ENCODE measurements around the gene SLC16A2.

SLC16A2 gene

DNA sequence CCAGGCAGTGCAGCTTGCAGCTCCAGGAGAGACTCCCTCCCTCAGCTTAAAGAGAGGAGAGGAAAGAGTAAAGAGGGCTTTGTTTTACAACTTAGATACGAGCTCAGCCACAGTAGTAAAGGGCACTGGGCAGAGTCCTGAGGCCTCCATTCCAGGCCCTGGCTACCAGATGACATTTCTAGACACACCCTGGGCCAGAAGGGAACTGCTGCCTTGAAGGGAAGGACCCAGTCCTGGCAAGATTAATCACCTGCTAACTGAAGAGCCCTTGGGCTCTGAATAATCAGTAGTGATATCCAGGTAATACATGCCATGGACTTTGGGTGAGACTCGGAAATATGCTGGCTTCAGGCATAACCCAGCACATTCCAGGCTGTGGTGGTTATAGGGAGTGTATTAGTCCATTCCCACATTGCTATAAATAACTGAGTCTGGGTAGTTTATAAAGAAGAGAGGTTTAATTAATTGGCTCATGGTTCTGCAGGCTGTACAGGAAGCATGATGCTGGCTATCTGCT, 15.3 kb upstream of the SLC16A2 start:
- TF ChIP-seq, protein P1, sequence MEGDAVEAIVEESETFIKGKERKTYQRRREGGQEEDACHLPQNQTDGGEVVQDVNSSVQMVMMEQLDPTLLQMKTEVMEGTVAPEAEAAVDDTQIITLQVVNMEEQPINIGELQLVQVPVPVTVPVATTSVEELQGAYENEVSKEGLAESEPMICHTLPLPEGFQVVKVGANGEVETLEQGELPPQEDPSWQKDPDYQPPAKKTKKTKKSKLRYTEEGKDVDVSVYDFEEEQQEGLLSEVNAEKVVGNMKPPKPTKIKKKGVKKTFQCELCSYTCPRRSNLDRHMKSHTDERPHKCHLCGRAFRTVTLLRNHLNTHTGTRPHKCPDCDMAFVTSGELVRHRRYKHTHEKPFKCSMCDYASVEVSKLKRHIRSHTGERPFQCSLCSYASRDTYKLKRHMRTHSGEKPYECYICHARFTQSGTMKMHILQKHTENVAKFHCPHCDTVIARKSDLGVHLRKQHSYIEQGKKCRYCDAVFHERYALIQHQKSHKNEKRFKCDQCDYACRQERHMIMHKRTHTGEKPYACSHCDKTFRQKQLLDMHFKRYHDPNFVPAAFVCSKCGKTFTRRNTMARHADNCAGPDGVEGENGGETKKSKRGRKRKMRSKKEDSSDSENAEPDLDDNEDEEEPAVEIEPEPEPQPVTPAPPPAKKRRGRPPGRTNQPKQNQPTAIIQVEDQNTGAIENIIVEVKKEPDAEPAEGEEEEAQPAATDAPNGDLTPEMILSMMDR (IDR thresholded peaks at IDR 0.05; ENCODE audit: extremely low read depth, missing control alignments) = no peak
- no peak for DNase-seq (ENCODE audit: low spot score)

DNA sequence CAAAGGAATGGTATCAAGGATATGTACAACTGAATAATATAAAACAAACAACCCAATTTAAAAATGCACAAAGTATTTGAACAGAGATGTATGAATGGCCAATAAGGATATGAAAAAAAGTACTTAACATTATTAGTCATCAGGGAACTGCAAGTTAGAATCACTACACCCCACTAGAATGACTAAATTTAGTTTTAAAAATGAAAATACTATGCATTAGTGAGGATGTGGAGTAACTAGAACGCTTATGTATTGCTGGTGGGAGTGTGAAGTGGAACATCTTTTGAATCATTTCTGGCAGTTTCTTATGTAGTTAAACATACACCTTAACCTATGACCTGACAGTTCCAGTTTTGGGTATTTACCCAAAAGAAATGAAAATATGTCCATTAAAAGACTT, 13.0 kb upstream of the SLC16A2 start:
- TF ChIP-seq, protein P1 (IDR thresholded peaks at IDR 0.05; ENCODE audit: extremely low read depth, missing control alignments) = no peak
- DNase-seq (ENCODE audit: low spot score) = no peak

DNA sequence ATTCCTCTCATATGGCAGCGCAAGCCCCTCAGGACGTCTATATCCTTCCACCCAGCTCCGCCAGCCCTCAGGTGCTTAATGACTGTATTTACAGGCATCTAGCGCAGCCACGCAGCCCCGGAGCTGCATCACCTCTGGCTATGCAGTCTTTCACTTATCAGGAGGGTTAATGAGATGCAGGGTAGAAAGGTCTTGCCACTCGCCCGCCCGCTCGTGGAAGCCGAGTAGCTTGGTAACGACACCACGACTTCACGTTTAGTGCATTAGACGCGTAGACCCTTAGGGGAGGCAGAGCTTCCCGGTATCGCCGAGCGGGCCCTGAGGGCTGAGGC, 1.5 kb upstream of the SLC16A2 start:
- no peak for DNase-seq (ENCODE audit: low spot score)
- TF ChIP-seq, protein P1 (IDR thresholded peaks at IDR 0.05; ENCODE audit: extremely low read depth, missing control alignments) = no peak

DNA sequence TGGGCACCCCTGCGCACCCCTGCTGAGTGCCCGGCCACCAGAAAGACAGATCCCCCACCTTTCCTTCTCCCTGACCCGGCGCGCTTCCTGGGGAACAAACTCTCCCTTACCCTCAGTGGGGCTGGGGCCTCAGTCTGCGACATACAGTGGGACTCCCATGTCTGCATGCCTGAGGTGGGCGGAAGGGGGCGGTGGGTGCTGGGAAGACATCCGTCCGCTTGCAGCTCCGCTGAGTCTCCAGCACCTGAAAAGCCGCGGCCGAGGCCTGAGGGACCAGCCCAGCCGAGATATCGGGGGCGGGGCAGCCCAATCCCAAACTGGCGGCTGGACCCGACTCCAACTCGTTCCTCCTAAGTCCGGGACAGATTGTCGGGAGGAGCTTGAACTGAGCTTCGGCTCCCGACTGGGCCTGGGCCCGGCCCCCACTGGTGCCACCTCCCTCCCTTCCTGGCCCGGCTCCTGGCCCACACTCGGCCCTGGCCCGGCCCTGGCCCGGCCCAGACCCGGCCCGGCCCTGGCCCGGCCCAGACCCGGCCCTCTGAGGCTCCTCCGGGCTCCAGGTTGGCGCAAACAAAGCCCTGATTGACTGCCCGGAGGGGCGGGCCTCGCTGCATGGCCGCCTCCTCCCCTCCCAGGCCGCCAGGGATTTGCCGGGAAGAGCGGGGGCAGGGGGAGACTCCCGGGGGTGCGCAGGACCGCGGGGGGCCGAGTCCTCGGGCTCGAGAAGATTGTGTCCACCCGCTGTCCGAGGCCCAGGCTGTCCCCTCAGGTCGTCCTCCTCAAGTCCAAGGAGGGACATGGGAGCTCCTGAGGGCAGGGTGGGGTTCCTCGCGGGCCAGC, 877 bp upstream of the SLC16A2 start:
- TF ChIP-seq, protein P1 (IDR thresholded peaks at IDR 0.05; ENCODE audit: extremely low read depth, missing control alignments) = no peak

DNA sequence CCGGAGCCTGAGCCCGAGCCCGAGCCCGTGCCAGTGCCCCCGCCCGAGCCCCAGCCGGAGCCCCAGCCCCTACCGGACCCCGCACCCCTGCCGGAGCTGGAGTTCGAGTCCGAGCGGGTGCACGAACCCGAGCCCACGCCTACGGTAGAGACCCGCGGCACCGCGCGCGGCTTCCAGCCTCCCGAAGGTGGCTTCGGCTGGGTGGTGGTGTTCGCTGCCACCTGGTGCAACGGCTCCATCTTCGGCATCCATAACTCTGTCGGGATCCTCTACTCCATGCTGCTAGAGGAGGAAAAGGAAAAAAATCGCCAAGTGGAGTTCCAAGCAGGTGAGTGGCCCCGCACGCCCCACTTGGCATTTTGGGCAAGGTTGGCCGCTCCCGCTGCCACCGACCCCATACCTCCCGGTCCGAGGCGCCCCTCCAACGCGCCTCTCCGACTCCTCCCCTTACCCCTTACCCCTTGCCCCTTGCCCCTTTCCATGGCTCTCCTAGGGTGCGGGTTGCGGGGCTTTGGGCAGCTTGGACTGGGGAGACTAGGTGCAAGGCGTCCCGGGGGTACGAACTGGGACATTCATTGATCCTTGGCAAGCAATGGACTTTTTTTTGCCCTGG, 553 bp downstream of the SLC16A2 start:
- TF ChIP-seq, protein P1 (IDR thresholded peaks at IDR 0.05; ENCODE audit: extremely low read depth, missing control alignments) = no peak
- DNase-seq (ENCODE audit: low spot score) = peak; percentile 26

More for the DNA sequence above, 877 bp upstream of the SLC16A2 start:
- DNase-seq (ENCODE audit: low spot score) = peak; percentile 20

DNA sequence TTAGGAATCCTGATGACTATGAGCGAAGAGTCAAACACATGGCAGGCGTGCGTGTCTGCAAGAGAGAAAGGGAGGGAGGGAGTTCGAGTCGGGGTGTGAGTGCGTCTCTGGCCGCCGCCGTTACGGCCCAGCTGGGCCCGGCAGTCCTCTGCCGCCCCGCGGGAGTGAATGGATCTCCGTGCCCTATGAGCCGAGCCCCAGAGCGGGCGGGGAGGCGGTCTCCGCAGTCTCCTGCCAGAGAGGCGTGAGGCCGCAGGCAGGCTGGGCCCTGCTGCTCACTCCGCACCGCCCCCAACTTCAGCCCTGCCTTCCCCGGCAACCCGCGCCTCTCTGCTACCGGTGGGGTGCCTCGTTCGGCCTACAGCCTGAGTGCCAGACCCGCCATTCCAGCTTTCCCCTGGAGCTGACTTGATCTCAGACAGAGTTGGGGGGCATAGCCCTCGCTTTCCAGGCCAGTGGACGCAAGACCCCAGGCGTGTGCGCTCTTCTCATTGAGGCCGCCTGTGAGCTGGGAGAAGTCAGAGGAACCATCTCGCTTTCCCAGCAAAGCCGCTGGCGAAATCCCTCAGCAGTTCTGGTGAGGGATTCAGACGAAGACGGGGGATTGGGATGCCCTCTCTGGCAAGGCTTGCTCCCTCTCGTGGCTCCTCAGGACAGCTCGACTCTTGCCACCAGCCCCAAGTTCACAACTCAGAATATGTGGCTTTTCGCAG, 1.4 kb downstream of the SLC16A2 start:
- peak; percentile 40 for DNase-seq (ENCODE audit: low spot score)

More for the DNA sequence above, 1.4 kb downstream of the SLC16A2 start:
- TF ChIP-seq, protein P1 (IDR thresholded peaks at IDR 0.05; ENCODE audit: extremely low read depth, missing control alignments) = no peak

Measured in GM20000 (cell line).